Central memory CD4-positive, alpha-beta T cell (primary cell): ENCODE results near the gene TECTB.

Source experiments
- DNase-seq: peaks from one replicate; pipeline ENCODE4 v3.0.0; 2022

Gene TECTB

DNA sequence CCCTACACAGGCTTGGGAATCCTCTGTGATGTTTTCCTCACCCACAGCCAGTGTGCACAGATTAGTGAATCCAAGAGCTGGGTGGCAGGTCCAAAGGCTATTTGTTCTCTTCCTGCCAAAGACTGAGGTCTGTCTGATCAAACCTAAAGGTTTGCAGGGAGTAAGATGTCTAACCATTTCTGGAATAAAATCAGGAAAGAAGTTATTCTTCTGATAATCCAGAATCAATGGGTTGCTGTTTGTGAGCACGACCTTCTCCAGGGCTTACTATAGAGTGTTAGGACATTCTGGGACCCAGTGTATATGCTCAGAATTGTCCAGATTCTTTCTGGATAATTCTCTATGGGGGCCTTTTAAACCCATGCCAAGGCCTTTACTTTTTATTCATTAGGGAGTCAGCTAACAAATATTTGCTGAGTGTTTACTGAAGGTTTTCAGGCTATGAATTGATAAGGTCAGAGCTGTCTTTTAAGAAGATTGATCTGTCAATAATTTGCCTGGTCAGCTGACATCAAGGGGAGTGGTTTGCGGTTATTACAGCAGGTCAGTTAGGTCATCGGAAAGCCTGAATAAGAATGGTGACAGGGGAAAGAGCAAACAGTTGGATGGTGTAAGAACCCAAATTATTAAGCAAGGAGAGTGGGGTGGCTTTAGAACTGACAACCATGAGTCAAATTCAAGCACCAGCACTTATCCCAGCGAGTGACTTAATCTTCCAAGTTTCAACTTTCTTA is 7.5 kb upstream of the TECTB start:
- no peak for DNase-seq

DNA sequence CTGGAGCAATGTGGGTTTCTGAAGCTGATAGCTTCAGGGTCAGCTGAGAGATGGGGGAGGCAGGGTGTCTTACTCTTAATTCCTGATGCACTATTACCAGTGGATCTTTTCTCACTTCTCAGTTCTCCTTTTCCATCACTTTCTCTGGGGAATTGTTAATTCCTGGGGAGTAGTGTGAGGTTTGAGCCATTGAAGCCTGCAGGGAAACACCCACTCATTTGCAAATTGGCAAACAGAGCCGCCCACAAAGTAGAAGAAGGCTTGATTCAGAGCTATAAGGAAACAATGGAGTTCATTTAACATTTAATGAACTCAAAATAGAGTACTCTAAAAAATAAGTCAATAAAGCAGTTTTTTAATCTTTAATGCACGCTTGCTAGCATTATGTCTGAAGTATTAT is 4.3 kb upstream of the TECTB start:
- no peak for DNase-seq

DNA sequence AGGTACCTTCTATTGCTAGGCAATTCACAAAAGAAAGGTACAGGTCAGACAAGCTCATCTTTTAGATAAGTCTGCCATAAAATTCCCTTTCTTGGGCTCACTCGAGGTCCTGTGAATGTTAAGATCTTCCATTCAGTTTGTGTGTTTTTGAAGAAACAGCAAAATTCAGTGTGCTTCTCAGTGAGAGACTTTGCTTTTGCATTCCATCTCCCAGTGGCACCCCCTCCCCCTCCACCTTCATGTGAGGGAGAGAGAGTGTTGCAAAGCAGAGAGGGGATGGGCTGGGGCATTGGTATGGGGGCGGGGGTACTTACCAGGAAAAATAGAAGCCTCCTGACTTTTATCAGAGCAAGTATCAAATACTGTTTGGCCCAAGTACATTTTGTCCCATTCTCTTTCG is 3.8 kb upstream of the TECTB start:
- no peak for DNase-seq

DNA sequence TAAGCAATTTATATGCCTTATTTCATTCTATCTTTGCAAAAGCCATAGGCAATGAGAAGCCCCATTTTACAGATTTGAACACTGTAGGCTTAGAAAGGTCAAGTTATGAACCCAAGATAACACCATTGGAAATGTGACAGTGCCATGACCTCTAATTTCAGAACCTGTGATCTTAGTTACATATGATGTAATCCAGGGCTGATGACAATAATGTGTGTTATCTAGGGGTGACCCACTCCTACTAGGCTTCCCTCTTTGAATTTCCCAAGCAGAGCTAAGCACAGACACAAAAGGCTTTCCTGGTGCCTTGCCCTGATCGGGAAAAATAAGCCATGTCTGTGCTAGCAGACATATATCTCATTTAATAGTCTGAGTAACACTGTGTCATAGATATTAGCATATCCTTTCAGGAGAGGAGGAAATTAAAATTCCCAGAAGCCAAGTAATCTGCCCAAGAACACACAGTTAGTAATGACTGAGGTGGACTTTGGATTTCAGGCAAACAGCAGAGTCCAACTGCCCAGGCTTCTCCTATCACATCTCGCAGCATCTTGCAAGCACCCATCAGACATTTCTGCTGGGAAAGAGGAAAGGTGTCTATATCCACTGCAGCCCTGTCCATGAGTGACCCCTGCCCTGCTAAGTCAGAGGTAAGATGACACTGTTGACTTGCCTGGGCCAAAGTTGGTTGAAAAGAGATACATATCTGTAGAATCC is 2.8 kb upstream of the TECTB start:
- DNase-seq, result no peak

DNA sequence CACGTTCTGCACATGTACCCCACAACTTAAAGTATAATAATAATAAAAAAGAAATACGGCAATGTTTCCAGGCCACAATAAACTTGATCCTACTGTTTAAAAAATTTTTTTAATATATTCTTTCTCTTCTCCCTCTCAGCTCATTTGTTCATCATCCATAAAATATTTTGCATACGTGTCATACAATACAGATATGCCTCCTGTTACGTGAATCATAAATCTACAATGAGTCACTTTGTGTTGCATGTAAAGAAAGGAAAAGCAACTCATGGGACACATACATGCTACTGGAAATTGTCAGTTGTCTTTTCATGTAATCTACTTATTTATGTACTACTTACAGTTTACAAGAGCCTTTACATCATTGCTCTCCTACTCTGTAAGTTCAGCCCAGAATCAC is 1.1 kb upstream of the TECTB start:
- DNase-seq, result no peak

DNA sequence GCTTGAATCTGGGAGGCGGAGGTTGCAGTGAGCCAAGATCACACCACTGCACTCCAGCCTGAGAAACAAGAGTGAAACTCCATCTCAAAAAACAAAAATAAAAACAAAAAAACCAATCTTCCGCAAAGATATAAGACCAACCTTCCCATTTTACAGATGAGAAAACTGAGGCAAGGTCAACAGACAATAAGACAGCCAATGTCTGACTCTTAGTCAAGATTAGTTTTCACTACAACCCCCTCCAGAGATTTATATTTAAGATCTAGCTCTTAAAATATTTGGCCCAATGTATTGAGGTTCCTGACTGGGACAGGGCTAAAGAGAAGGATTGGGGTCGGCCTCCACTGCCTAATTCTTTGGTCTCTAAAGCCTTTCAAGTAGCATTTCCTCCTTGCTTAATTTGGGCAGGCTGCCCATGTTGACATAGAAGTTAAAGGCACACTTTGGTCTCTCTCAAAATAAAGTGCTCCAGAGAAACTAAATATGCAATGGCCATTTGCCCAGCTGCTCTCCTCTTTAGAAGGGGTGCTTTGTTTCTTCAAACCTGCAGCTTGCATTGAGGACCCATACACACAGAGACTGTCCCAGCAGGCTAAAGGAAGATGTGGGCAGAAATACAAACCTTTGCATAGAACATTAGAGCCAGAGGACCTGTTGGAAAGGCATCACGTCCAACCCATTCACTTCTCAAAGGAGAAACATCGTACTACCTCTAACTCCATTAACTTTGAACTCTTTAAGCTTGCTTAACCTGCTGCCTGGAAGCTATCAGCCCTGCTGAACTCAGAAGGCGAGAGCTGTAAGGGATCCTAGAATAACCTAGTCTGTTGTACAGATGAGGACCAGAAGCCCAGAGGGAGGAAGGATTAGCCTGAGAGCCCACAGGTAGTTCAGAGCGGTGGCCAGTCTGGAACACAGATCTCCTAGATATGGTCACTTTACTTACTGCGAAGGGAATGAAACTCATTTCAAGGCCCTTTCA is 3.9 kb downstream of the TECTB start:
- DNase-seq, result no peak

DNA sequence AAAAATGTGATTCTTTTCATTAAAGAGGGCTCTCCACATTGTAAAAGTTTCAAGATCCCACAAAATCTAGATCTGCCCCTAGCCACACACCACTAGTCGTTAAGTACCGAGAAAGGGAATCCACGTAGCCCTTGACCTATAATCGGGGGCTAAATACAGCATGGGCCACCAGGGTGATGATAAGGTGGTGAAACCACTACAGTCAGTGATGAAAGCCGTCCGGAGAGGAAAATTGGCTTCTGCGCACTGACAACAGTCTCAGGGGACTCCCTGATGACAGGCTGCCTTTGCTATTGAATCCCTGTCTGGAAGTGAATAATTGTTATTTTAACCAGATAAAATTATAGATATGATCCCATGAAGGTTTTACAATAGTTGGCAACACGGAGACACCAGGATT is 4.6 kb downstream of the TECTB start:
- DNase-seq, result no peak

DNA sequence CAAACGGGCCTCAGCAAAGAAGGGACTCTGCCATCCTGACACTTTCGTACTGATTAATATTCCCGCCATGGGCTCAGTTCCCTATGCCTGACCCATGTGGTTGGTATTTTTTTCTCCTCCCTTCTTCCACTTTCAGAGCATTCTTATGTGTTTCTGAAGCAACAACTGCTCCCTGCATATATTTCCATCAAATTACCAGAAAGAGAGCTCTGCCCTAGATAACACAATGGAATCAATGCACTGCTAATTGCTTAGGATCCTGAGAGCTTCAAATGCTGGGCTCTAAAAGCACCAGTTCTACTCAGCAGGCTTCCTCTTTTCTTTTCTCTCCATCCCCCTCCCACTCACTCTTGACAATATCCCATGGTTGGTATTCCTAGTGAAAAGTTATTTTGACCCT is 5.3 kb downstream of the TECTB start:
- no peak for DNase-seq

DNA sequence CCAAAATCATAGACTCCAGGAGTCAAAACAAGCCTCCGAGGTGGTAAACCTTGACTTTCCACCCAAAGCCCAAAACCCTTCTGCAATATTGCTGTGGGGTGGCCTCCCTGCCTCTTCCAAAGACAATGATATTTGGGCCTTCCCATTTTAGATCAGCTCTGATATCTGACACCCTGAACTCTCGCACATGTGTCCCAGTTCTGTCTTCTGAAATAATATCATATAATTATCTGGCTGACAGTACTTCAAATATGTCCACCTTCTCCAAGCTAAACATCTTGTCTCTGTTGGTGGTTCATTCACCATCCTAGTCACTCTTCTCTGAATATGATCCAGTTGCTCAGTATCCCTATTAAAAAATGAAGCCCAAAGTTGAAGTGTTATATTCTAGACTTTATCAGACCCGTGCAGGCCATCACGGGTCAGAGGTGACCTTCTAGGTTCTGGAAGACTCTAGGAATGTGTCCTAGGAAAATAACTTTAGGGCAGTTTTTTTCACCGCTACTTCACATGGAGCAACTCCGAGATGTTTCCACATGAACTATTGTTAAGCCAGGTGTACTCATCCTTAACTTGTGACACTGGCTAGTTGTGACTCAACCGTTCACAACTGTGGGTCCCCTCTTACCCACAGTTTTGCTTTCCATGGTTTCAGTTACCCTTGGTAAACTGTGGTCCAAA is 6.3 kb downstream of the TECTB start:
- DNase-seq, result no peak

DNA sequence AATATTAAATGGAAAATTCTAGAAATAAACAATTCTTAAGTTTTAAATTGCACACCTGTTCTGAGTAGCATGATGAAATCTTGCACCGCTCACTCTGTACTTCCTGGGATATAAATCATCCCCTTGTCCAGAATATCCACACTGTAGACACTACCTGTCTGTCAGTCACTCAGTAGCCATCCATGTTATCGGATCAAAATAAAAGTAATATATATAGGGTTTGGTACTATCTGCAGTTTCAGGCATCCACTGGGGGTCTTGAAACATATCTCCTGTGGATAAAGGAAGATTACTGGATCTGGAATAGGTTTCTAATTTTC is 6.8 kb downstream of the TECTB start:
- DNase-seq, result no peak

DNA sequence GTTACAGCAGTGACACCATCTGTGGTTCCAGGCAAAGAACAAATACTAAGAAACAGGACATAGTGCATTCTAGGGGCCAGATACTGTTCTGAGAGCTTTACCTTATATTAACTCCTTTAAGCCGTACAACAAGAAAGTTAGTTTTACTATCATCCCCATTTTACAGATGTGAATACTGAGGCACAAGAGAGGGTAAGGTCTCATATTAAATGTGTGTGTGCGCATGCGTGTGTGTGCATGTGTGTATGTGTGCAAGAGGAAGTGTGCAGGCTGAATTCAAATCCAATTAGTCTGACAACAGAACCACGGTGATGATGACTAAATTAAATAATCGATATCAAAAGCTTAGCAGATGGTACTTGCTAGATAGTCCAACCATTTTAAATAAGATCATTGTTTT is 11.0 kb downstream of the TECTB start:
- no peak for DNase-seq

DNA sequence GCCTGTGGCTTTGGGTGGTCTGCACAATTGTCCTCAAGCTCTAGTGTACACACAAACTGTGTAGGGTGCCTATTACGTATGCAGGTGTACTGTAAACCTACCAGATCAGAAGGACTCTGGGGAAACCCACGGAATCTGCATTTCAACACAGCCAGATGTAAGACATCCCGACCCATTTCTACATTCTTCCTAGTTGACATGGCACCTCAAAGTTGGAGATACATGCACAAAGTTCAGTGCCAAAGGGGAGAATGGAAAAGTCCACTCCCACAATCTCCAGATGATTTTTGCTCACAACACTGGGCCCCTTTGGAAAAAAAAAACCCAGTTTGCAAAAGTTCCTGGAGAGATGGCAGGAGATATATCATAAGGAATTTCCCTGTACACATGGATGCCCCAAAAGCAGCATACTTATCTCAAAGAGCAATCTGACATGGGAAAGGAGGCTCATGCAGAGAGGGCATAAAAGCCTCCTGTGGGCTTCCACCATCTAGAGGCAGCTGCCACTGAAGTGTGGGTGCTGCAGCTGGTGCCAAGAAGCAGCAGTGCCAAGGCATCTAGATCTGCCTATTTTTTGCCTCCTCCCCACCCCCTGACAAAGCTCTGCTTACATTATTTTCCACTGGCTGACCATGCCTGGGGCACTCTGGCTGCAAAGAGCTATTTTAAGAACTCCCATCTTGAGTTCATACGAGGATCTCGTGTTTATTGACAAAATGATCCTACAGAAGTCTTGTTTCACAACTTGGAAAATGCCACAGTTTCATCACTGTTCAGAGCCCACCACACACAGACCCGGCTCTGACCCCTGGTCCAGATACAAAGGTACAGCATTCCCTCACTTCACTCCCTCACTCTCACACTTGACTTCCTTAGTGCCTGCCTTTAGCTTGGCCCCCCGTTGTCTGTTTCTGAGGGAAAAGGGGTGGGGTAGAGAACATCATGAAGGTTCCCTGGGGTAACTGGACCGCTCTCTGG is 12.9 kb downstream of the TECTB start:
- DNase-seq, result no peak

DNA sequence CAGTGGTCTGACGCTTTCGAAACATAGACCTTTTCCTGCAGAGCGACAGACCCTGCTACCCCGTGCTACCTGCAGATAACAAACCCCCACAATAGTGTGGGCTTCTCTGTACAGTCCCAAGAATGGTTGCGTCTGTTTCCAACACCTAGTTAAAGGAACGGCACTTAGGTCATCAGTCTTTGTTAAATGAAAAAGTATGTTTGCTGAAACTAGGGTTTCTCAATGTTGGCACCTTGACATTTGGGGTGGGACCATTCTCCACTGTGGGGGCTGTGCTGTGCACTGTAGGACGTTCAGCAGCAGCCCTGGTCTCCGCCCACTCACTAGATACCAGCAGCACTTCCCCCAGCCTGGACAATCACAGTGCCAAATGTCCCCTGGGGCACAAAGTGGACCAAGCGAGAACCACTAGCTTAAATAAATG is 13.7 kb downstream of the TECTB start:
- no peak for DNase-seq

DNA sequence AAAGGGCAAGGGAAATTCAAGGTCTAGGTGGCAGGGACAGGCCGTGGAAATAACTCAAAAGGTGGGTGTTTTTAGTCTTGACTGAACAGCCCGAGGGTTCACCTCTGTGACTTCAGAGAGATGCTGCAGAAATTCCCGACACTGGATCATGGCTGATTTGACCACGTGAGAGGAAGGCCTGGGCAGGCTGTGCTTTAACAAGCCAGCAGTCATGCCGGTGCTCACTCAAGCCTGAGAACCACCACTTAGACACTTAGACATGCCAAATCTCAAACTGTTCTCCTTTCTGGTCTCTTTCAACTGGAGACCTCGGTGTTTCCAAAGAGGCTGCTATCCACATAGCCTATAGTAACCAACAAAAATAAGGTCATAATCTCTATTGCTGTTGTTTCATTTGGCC is 15.4 kb downstream of the TECTB start:
- DNase-seq, result no peak

DNA sequence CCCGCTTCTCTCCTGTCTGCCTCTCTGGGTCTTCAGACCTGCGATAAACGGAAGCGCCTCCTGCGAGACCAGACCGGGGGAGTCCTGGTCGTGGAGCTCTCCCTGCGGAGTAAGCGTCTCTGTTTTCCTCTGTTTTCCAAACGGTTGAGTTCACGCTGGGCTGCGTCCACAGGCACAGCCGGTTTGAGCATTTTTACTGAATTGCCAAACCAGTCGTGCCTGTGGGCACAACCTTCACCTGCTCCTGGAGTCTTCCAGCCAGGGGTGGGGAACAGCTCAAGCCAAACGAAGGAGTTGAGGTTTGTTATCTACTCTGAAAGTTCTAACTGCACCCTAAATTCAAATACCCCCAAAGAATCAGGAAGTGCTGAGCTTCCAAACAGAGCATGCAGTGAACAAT is 16.3 kb downstream of the TECTB start:
- DNase-seq, result no peak

DNA sequence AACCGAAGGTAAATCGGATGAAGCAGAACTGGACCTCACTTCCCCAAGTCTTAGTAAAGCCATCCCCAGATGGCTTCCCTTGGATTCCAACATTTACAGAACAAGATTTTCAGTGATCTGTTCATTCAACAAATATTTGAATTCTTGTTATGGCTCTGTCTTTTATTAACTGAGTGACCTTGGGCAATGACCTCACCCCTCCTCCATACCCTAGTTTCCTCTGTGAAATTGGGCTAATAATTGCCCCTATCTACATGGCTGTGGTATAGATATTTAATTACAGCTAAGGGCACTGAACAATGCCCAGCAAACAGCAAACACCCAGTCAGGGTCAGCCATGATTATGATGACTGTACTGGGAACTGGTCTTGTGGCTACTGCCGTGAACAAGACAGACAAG is 19.1 kb downstream of the TECTB start:
- no peak for DNase-seq

DNA sequence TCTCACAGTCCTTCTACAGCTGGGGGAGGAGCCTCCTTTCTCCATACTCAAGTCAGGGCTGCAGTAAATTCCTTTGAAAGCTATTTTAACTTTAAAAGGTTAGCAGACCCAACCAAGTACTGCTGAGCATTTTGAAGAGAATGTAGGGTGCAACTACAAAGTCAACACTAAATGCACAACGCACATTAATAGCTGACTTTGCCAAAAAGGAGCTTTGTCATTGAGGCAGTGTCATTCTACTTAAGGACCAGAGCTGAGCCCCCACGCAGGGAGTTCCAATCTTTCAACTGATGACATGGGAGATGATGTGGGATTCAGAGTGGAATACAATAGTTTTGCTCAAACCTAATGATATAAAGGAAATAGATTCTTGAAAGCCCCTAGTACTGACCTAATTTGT is 20.3 kb downstream of the TECTB start:
- DNase-seq, result no peak

DNA sequence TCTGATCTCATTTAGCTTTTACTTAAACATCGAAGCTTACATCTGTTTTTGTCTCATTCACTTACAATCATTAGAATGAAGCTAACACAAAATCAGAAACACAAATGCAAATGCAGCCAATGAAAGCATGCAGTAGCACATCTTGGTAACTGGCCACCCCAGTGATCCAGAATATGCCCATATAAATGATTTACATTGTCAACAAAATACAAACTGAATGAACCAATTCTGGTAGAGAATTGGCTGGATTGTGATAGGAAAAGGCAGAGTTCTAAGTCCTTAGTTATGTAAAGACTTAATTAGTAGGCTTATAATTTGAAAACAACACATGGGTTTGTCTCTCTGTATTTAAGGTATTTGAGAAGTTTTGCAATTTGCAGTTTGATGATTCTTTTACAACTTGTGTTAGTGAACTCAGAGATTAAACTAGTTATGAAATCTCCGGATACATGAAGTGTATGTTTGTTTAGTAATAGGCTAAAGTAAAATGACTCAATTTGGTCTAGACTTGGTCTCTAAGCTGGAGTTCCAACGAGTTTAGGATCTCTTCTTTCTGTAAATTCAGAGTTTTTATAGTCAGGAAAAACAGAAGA is 21.2 kb downstream of the TECTB start:
- DNase-seq, result no peak

DNA sequence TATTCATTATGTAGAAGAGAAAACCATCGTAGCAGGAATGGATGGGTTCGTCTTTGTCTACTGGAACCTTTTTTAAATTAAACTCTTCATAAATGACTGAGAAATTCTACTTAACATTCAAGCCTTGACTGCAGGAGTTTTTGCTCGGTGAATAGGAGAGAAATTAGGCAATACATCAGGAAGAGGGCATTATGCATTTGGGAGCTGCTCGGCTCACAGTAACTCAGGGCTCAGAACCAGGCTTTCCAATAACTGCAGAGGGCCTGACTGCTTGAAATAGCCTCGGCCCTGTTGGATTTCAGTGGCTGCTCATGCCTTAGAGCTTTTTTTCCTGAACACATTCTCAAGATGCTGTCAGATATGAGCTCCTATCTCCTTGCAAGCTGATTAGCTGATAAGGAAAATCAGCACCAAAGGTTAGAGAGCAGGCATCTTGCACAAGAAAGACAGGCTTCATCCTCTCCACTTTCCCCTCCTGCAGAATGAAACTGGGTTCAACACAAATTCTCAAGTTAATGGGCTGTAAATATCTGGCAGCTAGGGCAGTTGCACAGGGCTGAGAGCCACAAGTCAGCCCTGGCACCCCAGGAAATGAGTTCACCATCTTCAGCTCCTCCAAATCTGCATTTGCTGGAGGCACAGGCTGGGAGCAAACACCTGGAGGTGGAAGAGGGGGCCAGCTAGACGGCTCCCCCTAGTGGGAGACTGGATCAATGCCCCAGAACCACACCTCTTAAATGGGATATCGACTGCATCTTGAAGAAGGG is 24.3 kb downstream of the TECTB start:
- no peak for DNase-seq

DNA sequence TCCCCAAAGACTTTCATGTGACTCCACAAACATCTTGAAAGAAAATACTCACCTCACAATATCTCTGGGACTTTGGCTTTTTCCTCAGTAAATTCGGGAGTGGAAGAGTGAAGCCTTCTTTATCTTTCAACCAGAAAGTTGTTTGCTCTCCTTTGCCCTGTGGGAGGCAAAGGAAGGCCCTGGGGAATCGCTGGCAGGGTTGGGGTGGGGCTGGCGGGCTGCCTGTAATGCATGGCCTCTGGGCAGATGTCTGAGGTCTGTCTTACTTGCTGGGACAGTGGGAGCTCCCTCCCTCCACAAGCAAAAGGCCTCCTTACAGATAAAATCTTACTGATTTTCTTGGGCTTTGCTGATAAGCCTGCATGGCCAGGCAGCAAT is 24.9 kb downstream of the TECTB start:
- DNase-seq, result no peak

DNA sequence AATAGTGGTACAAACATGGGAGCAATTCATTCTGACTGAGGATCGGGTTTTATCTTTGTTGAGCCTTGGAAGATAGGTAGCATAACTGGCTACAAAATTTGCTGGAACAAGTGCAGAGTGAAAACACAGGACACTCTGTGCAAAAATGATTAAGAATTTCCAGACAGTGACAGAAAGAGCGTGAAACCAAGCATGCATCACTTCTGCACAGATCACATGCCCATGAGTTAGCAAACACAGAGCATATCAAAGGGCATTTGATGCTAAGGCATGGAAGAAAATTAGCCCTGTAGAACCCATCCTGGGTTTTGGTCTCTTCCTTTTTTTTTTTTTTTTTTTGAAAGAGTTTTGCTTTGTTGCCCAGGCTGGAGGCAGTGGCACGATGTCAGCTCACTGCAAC is 28.3 kb downstream of the TECTB start:
- no peak for DNase-seq
